Peyer's patch (tissue), 4 donors: ENCODE results near the gene PCSK5. TPM values are rescaled to one million over a fixed set of nuclear protein-coding genes. Genes with fewer than 3 reads are reported as not detected.

Experiments used
- DNase-seq, 3 donors: peaks; one replicate each; pipeline ENCODE4 v3.0.0-alpha.2; 2017 to 2019
- H3K27ac ChIP-seq, 4 donors: fragments of 200-600 bp; sonication (generic); one replicate each; pipeline ENCODE4 v1.5.1; 2016 to 2019
- H3K27me3 ChIP-seq, 2 donors: fragments of 200-600 bp; sonication (generic); one replicate each; pipeline ENCODE4 v1.5.1; 2019
- H3K36me3 ChIP-seq, 3 donors: fragments of 200-600 bp; sonication (generic); one replicate each; pipeline ENCODE4 v1.5.1; 2016 to 2019
- H3K4me1 ChIP-seq, 4 donors: fragments of 200-600 bp; sonication (generic); one replicate each; pipeline ENCODE4 v1.5.1; 2016 to 2019
- H3K4me3 ChIP-seq, 4 donors: fragments of 200-600 bp; sonication (generic); 1 replicate in 3 of 4; 2 replicates in 1 of 4; pipeline ENCODE4 v1.5.1; 2016 to 2019; ENCODE audit warnings: mild to moderate bottlenecking in 1 of 4
- H3K9me3 ChIP-seq, 4 donors: fragments of 200-600 bp; sonication (generic); one replicate each; pipeline ENCODE4 v1.5.1; 2016 to 2019; ENCODE audit warnings: mild to moderate bottlenecking in 1 of 4
- POLR2A ChIP-seq, 2 donors: fragments of 450-650 bp; IDR thresholded peaks; one replicate each; pipeline ENCODE4 v1.5.1; 2017; ENCODE audit warnings: antibody characterized with exemption in 2 of 2, mild to moderate bottlenecking in 2 of 2, moderate library complexity in 2 of 2
- total RNA-seq, 4 donors: library from RNA; depleted of rRNA; stranded (reverse); fragments of >200 nt; gene quantifications; one replicate each; pipeline ENCODE4 v1.1.0, GENCODE V29; 2016
- TF ChIP-seq, protein P1 (sequence below), 6 experiments: fragments of 450-650 bp in 4 of 6; fragments of 200-600 bp in 2 of 6; sonication (generic) in 1 of 6; IDR thresholded peaks; one replicate each; pipeline ENCODE4 v1.5.1; 2017 to 2019; ENCODE audit warnings: antibody characterized with exemption in 6 of 6, mild to moderate bottlenecking in 3 of 6, moderate library complexity in 1 of 6

PCSK5 gene
- total RNA-seq, 4 donors from 2014 or later = 77.6 to 488 (median 411) TPM

- DNase-seq = no peak
- Histone ChIP-seq H3K27me3 (no peaks in the 10 kb centered on the region), H3K36me3 (peaks cover 0 to 5% (median 0%) of the 10 kb centered on the region in 3 donors), H3K4me1 (no peaks in the 10 kb centered on the region), H3K9me3 (no peaks in the 10 kb centered on the region), H3K4me3 (no peak overlapping the region), H3K27ac (no peak overlapping the region)
- TF ChIP-seq, protein P1, sequence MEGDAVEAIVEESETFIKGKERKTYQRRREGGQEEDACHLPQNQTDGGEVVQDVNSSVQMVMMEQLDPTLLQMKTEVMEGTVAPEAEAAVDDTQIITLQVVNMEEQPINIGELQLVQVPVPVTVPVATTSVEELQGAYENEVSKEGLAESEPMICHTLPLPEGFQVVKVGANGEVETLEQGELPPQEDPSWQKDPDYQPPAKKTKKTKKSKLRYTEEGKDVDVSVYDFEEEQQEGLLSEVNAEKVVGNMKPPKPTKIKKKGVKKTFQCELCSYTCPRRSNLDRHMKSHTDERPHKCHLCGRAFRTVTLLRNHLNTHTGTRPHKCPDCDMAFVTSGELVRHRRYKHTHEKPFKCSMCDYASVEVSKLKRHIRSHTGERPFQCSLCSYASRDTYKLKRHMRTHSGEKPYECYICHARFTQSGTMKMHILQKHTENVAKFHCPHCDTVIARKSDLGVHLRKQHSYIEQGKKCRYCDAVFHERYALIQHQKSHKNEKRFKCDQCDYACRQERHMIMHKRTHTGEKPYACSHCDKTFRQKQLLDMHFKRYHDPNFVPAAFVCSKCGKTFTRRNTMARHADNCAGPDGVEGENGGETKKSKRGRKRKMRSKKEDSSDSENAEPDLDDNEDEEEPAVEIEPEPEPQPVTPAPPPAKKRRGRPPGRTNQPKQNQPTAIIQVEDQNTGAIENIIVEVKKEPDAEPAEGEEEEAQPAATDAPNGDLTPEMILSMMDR (IDR thresholded peaks at IDR 0.05) = no peak
- TF ChIP-seq POLR2A (IDR thresholded peaks at IDR 0.05) = no peak
These were observed 356.2 kb downstream of the PCSK5 start for GRCh38 chr9:76246680-76247079.

DNA sequence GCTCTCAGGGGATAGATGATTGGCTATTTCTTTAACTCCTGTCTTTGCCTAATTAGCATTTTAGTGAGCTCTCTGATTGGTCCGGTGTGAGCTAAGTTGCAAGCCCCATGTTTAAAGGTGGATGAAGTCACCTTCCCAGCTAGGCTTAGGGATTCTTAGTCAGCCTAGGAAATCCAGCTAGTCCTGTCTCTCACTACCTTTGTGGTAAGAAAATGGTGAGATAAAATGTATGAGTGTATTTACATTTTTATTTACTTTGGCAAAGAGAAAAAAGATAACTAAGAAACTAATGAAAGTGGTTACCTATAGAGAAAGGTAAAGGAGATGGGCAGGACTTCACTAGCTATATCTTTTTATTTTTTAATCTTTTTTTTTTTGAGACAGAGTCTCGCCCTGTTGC, 357.0 kb downstream of the PCSK5 start:
- Histone ChIP-seq H3K9me3 (no peaks in the 10 kb centered on the region), H3K27me3 (no peaks in the 10 kb centered on the region), H3K36me3 (peaks cover 0 to 5% (median 0%) of the 10 kb centered on the region in 3 donors), H3K4me3 (no peak overlapping the region), H3K4me1 (no peaks in the 10 kb centered on the region), H3K27ac (no peak overlapping the region)
- no peak for DNase-seq
- TF ChIP-seq, protein P1 (IDR thresholded peaks at IDR 0.05) = no peak
- TF ChIP-seq POLR2A (IDR thresholded peaks at IDR 0.05) = no peak

GRCh38 chr9:76249309-76249708, 358.8 kb downstream of the PCSK5 start:
- no peaks in the 10 kb centered on the region for H3K9me3 ChIP-seq
- H3K36me3 ChIP-seq = peaks cover 0 to 5% (median 0%) of the 10 kb centered on the region in 3 donors
- H3K27ac ChIP-seq = no peak overlapping the region
- no peak for TF ChIP-seq POLR2A (IDR thresholded peaks at IDR 0.05)
- TF ChIP-seq, protein P1 (IDR thresholded peaks at IDR 0.05) = no peak
- H3K4me1 ChIP-seq = no peaks in the 10 kb centered on the region
- H3K27me3 ChIP-seq = no peaks in the 10 kb centered on the region
- no peak overlapping the region for H3K4me3 ChIP-seq
- no peak for DNase-seq

- H3K9me3 ChIP-seq = no peaks in the 10 kb centered on the region
- H3K4me3 ChIP-seq = no peak overlapping the region
- H3K36me3 ChIP-seq = no peaks in the 10 kb centered on the region
- TF ChIP-seq POLR2A (IDR thresholded peaks at IDR 0.05) = no peak
- TF ChIP-seq, protein P1 (IDR thresholded peaks at IDR 0.05) = no peak
- DNase-seq = peak in 1 of 3 donors; percentile 63
- peak overlapping the region in 1 of 4 donors; percentile 58 for H3K27ac ChIP-seq
- H3K27me3 ChIP-seq = no peaks in the 10 kb centered on the region
- H3K4me1 ChIP-seq = no peaks in the 10 kb centered on the region
These were observed 365.4 kb downstream of the PCSK5 start for GRCh38 chr9:76255781-76256455.

DNA sequence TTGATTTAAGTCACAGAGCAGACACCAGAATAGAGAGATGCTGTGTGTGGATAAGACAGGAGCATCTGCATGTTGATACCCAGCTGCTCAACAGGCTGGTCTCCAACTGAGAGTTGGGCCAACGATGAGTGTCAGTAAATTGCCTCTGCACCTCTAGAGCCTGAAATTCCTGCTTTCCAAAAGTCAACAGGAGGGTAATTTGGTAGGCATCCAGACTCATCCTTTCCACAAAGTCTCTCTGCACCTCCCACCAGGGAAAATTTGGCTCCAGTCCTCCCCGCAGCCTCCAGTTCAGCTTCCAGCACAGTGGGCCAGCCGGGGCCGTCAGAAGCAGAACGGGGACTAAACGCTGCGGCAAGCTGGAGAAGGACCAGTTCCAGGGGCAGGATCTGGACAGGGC, 366.8 kb downstream of the PCSK5 start:
- Histone ChIP-seq H3K9me3 (no peaks in the 10 kb centered on the region), H3K36me3 (no peaks in the 10 kb centered on the region), H3K4me3 (no peak overlapping the region), H3K27me3 (no peaks in the 10 kb centered on the region), H3K4me1 (no peaks in the 10 kb centered on the region), H3K27ac (peak overlapping the region in 2 of 4 donors; percentile 3 to 58)
- TF ChIP-seq POLR2A (IDR thresholded peaks at IDR 0.05) = no peak
- TF ChIP-seq, protein P1 (IDR thresholded peaks at IDR 0.05) = no peak
- DNase-seq = no peak
